K562 (cell line): ENCODE data around the gene PLRG1. TPM values are rescaled to one million over a fixed set of nuclear protein-coding genes. Genes with fewer than 3 reads are reported as not detected.

Experiments
- ARID2 ChIP-seq: fragments of 450-650 bp; IDR thresholded peaks from 2 replicates; pipeline ENCODE4 v1.6.1; 2017; ENCODE audit warnings: antibody characterized with exemption, mild to moderate bottlenecking
- CEBPB ChIP-seq: fragments of 450-650 bp; IDR thresholded peaks from 2 replicates; pipeline ENCODE4 v1.6.1; 2016; ENCODE audit warnings: missing genetic modification characterization, missing compliant biosample characterization
- COPS2 ChIP-seq: fragments of 450-650 bp; conservative IDR thresholded peaks from 2 replicates; pipeline ENCODE4 v1.6.1; 2016; ENCODE audit warnings: mild to moderate bottlenecking, moderate library complexity
- CREB3L1 ChIP-seq: fragments of 450-650 bp; IDR thresholded peaks from 2 replicates; pipeline ENCODE4 v1.6.1; 2014; ENCODE audit warnings: low read depth, mild to moderate bottlenecking, moderate library complexity, borderline replicate concordance
- CTCF ChIP-seq, 3 experiments: IDR thresholded peaks in 2 of 3; conservative IDR thresholded peaks in 1 of 3; 2 replicates each; pipeline ENCODE4 v1.5.1; 2011 to 2012; ENCODE audit warnings: low read length in 3 of 3, mild to moderate bottlenecking in 3 of 3, control low read depth in 2 of 3, improper control_type of control experiment in 1 of 3, inconsistent platforms in 1 of 3, low read depth in 1 of 3, mixed read lengths in 1 of 3, moderate library complexity in 1 of 3; ENCODE audit not compliant: insufficient read depth in 2 of 3
- HDAC8 ChIP-seq: fragments of 450-650 bp; IDR thresholded peaks from 2 replicates; pipeline ENCODE4 v1.6.1; 2016; ENCODE audit warnings: mild to moderate bottlenecking, missing genetic modification characterization, moderate library complexity, missing compliant biosample characterization
- IFI16 ChIP-seq: fragments of 250-450 bp; sonication (Bioruptor Pico); IDR thresholded peaks from 2 replicates; pipeline ENCODE4 v2.1.2; 2022; ENCODE audit warnings: mild to moderate bottlenecking, inconsistent platforms
- PHF21A ChIP-seq: fragments of 450-650 bp; IDR thresholded peaks from 2 replicates; pipeline ENCODE4 v1.6.1; 2017; ENCODE audit warnings: low read depth, borderline replicate concordance
- REST ChIP-seq, 2 experiments: fragments of 450-650 bp; formaldehyde crosslinking in 1 of 2; IDR thresholded peaks; 2 replicates each; pipeline versions ENCODE4 v1.4.0 to v1.6.1; 2014 to 2020; ENCODE audit warnings: mild to moderate bottlenecking in 2 of 2, borderline replicate concordance in 1 of 2, low read depth in 1 of 2
- TCF7L2 ChIP-seq: fragments of 150-350 bp; IDR thresholded peaks from 2 replicates; pipeline ENCODE4 v1.6.1; 2016; ENCODE audit warnings: low read depth, mild to moderate bottlenecking, low read length, moderate library complexity
- ZNF263 ChIP-seq: sonication (generic); formaldehyde crosslinking; IDR thresholded peaks from 2 replicates; pipeline ENCODE4 v1.8.0; 2022; ENCODE audit warnings: mild to moderate bottlenecking, missing genetic modification reagents, borderline replicate concordance
- polyA plus RNA-seq, 8 experiments: library from polyadenylated mRNA; depleted of rRNA in 4 of 8; stranded (reverse) in 5 of 8; unstranded in 3 of 8; fragments of >200 nt; fragmentation: Nextera tagmentation in 2 of 8; fragmentation: Illumina TruSeq in 1 of 8; extraction: Ambion mirVana in 2 of 8; extraction: Trizol in 1 of 8; gene quantifications; 2 replicates each; pipeline versions ENCODE4 v1.2.1 to v1.2.3, GENCODE V29; 2011 to 2014; ENCODE audit warnings: inconsistent platforms in 1 of 8, missing spikeins in 1 of 8
- total RNA-seq, 7 experiments: library from RNA; depleted of rRNA in 6 of 7; stranded (reverse); fragments of >200 nt in 6 of 7; fragmentation: Illumina TruSeq in 2 of 7; extraction: Trizol in 2 of 7; gene quantifications; 2 replicates each; pipeline versions ENCODE4 v1.2.1 to v1.2.3, GENCODE V29; 2011 to 2021; ENCODE audit warnings: low replicate concordance in 1 of 7

The PLRG1 gene
- total and polyA plus RNA-seq, 9 of the 15 experiments (the other 6 are each of a cell fraction or from before 2014, with no cell fraction given): 48.0 to 248 (median 120) TPM

GRCh38 chr4:154506253-154506652 lies 43.9 kb downstream of the PLRG1 start (continued):
- peak; percentile 83 for TF ChIP-seq REST (IDR thresholded peaks at IDR 0.05; ENCODE audit: borderline replicate concordance)
- no peak for TF ChIP-seq REST (CRISPR knock-in tag; IDR thresholded peaks at IDR 0.05; ENCODE audit: low read depth)
- peak; percentile 74 for TF ChIP-seq ARID2
- peak; percentile 80 for TF ChIP-seq ZNF263 (CRISPR knock-in tag)
- TF ChIP-seq CTCF (IDR thresholded peaks at IDR 0.05 in 2 of 3, conservative IDR thresholded peaks at IDR 0.05 in 1 of 3; ENCODE audit: insufficient read depth in 2 of 3, low read depth in 1 of 3, low read length in 3 of 3): peak; percentile 62 to 81 (median 73)
- no peak for TF ChIP-seq TCF7L2
- no peak for TF ChIP-seq CREB3L1
- TF ChIP-seq HDAC8 (tag): no peak
- no peak for TF ChIP-seq COPS2
- TF ChIP-seq IFI16: no peak
- no peak for TF ChIP-seq PHF21A
- TF ChIP-seq CEBPB (tag): no peak
